UCSD-AML1 (cell line): Measurements from ENCODE around the gene BCKDHA.
"Not testable (repeated sequence)": the region's sequence is repeated elsewhere in the genome, so short reads cannot be mapped to it uniquely, and the experiment has no call there.

ENCODE experiments used
- DNase-seq: peaks from one replicate; lab custom pipeline; 2025; ENCODE audit not compliant: unreplicated experiment; lab: John Stamatoyannopoulos, UW

BCKDHA gene

GRCh38 chr19:41425174-41426115, 27.8 kb downstream of the BCKDHA start:
- DNase-seq, result no peak

- no peak for DNase-seq
These were observed 28.7 kb downstream of the BCKDHA start for GRCh38 chr19:41426116-41426841.

DNA sequence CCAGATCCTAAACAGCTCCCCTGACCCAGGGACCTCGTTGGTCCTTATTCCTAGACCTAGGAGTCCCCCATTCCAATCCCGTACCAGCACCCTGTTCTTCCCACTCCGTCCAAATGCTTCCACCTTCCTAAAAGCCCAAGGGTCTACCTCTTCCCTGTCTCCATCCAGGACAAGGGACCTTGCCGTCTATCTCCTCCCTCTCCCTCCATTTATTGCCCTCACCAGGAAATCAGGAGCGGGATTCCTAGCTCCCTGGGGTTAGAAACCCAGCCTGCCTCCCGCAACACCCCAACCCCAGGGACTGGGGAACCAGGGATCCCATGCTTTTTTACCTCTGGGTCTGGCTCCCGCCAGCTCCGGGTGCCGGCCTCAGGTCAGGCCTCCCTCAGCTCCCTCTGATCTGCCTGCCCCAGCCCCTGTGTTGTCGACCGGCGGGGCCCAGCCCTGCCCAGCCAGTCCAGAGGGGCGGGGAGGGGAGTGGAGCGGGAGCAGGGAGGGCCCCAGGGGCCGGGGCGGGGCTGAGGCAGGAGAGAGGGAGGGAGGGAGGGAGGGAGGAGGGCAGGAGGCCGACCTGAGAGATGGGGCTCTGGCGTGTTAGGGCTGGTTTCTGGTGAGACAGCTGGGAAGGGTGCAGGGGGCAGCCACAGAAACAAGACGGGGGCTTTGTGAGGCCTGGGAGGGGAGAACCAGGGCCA, 29.5 kb downstream of the BCKDHA start, which contains the start of gene B3GNT8:
TSS of gene B3GNT8 (minus strand) at position 423 of the 695 bp plus-strand sequence. CDS start 596 bp downstream, outside the sequence.
- DNase-seq, result peak; percentile 79

DNA sequence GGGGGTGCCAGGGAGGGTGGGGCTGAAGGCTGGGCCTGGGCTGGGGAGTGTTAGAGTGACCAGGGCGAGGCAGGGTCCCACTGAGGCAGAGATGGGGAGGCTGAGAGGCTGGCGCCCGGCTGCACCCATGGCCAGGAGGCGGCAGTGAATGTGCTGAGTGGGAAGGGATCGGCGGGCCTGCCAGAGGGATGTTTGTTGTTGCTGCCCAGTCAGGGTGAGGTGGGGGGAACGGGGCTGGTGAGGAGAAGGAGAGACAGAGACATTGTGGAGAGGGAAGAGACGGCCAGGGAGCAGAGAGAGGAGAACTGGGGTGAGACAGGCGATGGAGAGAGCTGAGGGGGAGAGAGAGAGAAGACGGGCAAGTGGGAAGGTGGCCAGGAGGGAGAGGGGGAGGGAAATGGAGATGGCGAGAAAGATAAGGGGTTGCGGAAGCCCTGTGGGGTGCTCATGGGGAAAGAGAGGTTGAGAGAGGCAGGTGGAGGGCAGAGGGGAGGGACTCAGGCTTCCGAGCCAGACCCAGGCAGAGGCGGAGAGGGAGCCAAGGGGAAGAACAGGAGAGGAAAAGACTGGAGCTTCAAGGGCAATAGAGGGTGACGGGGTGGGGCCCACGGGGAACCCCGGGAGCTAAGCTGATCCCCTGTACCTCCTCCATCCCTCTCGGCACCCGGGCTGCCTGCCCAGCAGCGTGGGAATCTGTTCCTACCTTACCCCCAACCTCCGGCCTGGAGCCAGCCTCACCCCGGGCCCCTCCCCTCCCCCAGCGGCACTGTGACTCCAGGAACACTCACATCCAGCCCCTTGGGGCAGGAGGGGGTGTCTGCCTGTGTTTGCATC, 30.2 kb downstream of the BCKDHA start:
- peak; percentile 66 for DNase-seq

- peak; percentile 53 for DNase-seq
These were observed 30.9 kb downstream of the BCKDHA start for GRCh38 chr19:41428481-41428859.

- DNase-seq, result no peak
These were observed 33.3 kb downstream of the BCKDHA start for GRCh38 chr19:41430922-41431321.

GRCh38 chr19:41431426-41432386, 34.1 kb downstream of the BCKDHA start:
- peak; percentile 62 for DNase-seq

- DNase-seq, result no peak
These were observed 35.6 kb downstream of the BCKDHA start for GRCh38 chr19:41433171-41433570.

DNA sequence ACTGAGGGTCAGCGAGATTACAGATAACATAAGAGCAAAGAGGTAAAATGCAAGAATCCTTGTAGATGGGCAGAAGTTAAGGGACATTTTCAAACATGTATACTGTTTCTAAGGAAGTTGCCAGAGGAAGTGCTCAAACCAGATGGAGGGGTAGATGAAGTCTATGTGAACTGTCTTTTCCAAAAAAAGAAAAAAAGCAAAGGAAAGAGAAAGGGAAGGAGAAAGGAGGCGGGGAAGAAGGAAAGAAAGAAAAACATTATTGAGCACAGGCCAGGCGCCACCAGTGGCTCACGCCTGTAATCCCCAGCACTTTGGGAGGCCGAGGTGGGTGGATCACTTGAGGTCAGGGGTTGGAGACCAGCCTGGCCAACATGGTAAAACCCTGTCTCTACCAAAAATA, 36.8 kb downstream of the BCKDHA start:
- DNase-seq, result no peak

GRCh38 chr19:41435376-41435775, 37.8 kb downstream of the BCKDHA start:
- DNase-seq, result not testable (repeated sequence)

DNA sequence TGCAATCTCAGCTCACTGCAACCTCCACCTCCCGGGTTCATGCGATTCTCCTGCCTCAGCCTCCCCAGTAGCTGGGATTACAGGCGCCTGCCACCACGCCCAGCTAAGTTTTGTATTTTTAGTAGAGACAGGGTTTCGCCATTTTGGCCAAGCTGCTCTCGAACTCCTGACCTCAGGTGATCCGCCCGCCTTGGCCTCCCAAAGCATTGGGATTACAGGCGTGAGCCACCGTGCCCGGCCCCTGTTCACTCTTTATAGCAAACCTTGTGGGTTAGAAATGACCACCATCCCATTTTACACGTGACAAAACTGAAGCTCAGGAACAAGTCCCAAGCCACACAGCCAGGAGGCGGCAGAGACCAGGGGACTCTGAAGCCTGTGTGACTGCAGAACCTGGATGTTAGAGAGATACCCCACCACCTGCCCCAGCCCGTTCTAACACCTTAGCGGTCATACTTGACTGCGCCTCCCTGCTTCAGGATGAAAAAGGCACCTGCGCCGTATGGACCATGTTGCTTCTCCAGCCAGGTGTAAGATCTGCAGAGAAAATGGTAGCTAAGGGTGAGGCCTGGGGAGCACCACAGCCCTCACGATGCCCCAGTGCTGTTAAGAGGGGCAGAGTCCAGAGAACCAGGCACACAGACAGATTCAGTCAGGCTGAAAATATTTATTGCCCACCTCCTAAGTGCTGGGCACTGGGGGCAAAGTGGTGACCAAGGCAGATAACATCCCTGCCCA, 38.5 kb downstream of the BCKDHA start:
- no peak for DNase-seq

GRCh38 chr19:41436674-41436951, 39.0 kb downstream of the BCKDHA start:
- DNase-seq, result no peak

DNA sequence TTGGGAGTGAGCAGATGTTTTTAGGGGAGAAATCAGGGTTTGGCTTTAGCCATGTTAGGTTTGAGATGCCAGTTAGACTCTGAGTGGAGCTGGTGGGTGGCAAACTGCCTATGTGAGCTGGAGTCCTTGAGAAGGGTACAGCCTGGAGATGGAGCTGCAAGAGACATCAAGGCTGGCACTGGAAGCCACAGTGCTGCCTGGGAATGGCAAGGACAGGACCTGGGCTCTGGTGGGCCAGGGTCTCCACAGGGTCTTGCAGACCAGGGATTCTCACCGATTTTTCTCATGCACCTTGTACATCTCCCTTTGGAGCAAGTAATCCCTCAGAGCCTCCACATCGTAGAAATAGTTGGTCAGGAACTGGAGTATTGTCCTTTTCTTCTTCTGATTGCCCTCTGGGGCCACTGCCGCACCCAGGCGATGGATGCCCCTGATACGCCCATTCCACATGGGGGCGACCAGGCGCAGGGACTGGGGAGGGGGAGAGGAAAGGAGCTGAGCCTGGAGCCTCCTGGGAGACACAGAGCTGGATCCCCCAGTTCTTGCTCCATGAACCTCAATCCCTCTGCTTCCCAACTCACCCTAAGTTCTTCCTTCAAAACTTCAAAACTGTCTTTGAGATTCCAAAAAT, 40.4 kb downstream of the BCKDHA start:
- DNase-seq, result no peak

GRCh38 chr19:41439441-41440222, 42.0 kb downstream of the BCKDHA start, which contains the start of gene DMAC2:
TSS of gene DMAC2 (minus strand) at chr19:41439912. CDS start at chr19:41439899, 13 bp downstream.
- peak; percentile 96 for DNase-seq

GRCh38 chr19:41441321-41441945, 43.8 kb downstream of the BCKDHA start:
- DNase-seq, result no peak

DNA sequence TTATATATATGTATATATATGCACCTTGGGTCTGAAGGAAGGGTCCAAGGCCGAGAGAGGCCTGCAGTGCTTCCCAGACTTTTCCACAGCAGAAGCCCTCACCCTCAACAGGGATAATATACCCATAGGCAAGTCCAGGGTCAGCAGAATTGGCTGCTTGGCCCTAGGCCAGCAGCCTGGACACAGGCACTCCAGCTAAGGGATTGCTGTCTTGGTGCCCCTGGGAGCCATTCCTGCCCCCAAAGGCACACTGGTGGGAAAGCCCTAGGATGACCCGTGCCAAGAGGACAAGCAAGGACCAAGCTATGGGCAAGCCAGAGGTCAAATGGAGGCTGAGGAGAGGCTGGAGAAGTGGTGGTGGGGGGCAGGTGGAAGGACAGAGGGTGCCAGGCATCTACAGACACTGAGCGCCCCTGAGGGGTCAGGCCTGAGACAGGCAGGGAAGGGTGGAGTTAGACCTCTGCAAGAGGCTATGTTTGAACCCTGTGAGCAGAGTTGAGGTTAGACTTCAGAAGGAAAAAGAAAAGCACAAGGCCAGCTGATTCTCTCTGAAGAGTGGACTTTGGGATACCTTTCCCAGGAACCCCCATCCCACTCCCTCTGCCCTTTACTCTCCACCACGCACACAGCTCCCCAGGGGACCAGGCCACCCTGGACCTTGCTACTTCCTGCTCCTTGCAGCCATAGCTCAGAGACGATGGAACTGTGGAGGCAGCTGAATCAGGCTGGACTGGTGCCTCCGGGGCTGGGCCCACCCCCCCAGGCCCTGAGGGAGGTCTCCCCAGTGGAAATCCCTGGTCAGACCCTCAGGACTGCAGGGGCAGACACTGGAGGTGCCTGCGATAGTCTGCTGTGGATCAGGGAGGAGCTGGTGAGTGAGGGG, 45.1 kb downstream of the BCKDHA start, which contains the start of gene ERICH4:
TSS of gene ERICH4 (plus strand) at position 684 of the 883 bp plus-strand sequence. CDS start at position 698, 14 bp downstream.
- DNase-seq, result no peak
